CD8-positive, alpha-beta memory T cell (primary cell): ENCODE data around the gene CLNK. TPM values are rescaled to one million over a fixed set of nuclear protein-coding genes. Genes with fewer than 3 reads are reported as not detected.
A peak's percentile ranks its signal among the peaks of the same experiment; 100 is the strongest.

Experiments
- CTCF ChIA-PET: fragments of 350-600 bp; sonication (Branson Sonifier 250); formaldehyde crosslinking; loops from one replicate; lab custom pipeline; 2021; ENCODE audit warnings: antibody characterized with exemption; lab: Charles Lee
- POLR2A ChIA-PET: fragments of 350-600 bp; sonication (Branson Sonifier 250); formaldehyde crosslinking; loops from one replicate; lab custom pipeline; 2021; ENCODE audit warnings: antibody characterized with exemption; lab: Charles Lee
- DNase-seq, 5 donors: peaks; one replicate each; pipeline versions ENCODE4 v3.0.0 to v3.0.0-alpha.2; 2020 to 2022; ENCODE audit warnings: mixed read lengths in 1 of 5
- H3K27ac ChIP-seq: one replicate; pipeline ENCODE4 v1.7.0; 2013; ENCODE audit warnings: low read depth, mild to moderate bottlenecking, low read length, moderate library complexity
- H3K27me3 ChIP-seq: 2 replicates; pipeline ENCODE4 v1.7.0; 2013; ENCODE audit warnings: low read length, mild to moderate bottlenecking; ENCODE audit not compliant: insufficient read depth, poor library complexity, severe bottlenecking
- H3K36me3 ChIP-seq: 2 replicates; pipeline ENCODE4 v1.7.0; 2013; ENCODE audit warnings: mild to moderate bottlenecking, low read length, moderate library complexity; ENCODE audit not compliant: insufficient read depth
- H3K4me1 ChIP-seq: 2 replicates; pipeline ENCODE4 v1.7.0; 2013; ENCODE audit warnings: mild to moderate bottlenecking, low read length, moderate library complexity; ENCODE audit not compliant: insufficient read depth
- H3K4me3 ChIP-seq: 2 replicates; pipeline ENCODE4 v1.7.0; 2013; ENCODE audit warnings: mild to moderate bottlenecking, low read length
- H3K9me3 ChIP-seq: 2 replicates; pipeline ENCODE4 v1.7.0; 2013; ENCODE audit warnings: mild to moderate bottlenecking, low read length
- H3K27ac Mint-ChIP-seq, 8 donors: one replicate each; pipeline ENCODE4 v1.8.0; 2020 to 2021; ENCODE audit warnings: mixed read lengths in 8 of 8, mild to moderate bottlenecking in 6 of 8, inconsistent platforms in 3 of 8, moderate library complexity in 3 of 8
- H3K27me3 Mint-ChIP-seq, 2 donors: one replicate each; pipeline ENCODE4 v1.8.0; 2020 to 2021; ENCODE audit warnings: mixed read lengths in 2 of 2, mild to moderate bottlenecking in 1 of 2, moderate library complexity in 1 of 2
- H3K36me3 Mint-ChIP-seq, 3 donors: one replicate each; pipeline ENCODE4 v1.8.0; 2020 to 2021; ENCODE audit warnings: mixed read lengths in 3 of 3, inconsistent platforms in 1 of 3, mild to moderate bottlenecking in 1 of 3
- H3K4me1 Mint-ChIP-seq, 3 donors: one replicate each; pipeline ENCODE4 v1.8.0; 2020 to 2021; ENCODE audit warnings: mixed read lengths in 3 of 3, inconsistent platforms in 1 of 3, mild to moderate bottlenecking in 1 of 3
- H3K4me3 Mint-ChIP-seq, 7 donors: one replicate each; pipeline ENCODE4 v1.8.0; 2020 to 2021; ENCODE audit warnings: mixed read lengths in 7 of 7, mild to moderate bottlenecking in 6 of 7, moderate library complexity in 4 of 7, inconsistent platforms in 2 of 7
- H3K9me3 Mint-ChIP-seq, 5 donors: one replicate each; pipeline ENCODE4 v1.8.0; 2020 to 2022; ENCODE audit warnings: mixed read lengths in 5 of 5, mild to moderate bottlenecking in 3 of 5, moderate library complexity in 2 of 5, inconsistent platforms in 1 of 5
- polyA plus RNA-seq: library from polyadenylated mRNA; unstranded; fragments of 300-500 nt; fragmentation: Illumina TruSeq; gene quantifications from one replicate; pipeline ENCODE4 v1.2.3, GENCODE V29; 2021
- total RNA-seq, 2 experiments: library from RNA; stranded (reverse); gene quantifications; one replicate each; pipeline ENCODE4 v1.2.3, GENCODE V29; 2021

The CLNK gene
- total and polyA plus RNA-seq, 3 experiments from 2014 or later, result 0.11 to 0.31 TPM; not detected in 1

- Histone ChIP-seq H3K4me1 (peaks cover 15% of the 10 kb centered on the region), H3K27me3 (no peaks in the 10 kb centered on the region), H3K9me3 (no peaks in the 10 kb centered on the region), H3K4me3 (no peak overlapping the region), H3K36me3 (no peaks in the 10 kb centered on the region), H3K27ac (no peak overlapping the region)
- Mint-ChIP-seq H3K27ac (no peak overlapping the region), H3K36me3 (no peaks in the 10 kb centered on the region), H3K4me1 (peaks cover 3 to 14% (median 6%) of the 10 kb centered on the region in 3 donors), H3K9me3 (peaks cover 0 to 6% (median 0%) of the 10 kb centered on the region in 5 donors), H3K4me3 (no peak overlapping the region), H3K27me3 (no peaks in the 10 kb centered on the region)
- ChIA-PET CTCF (no interaction called here), POLR2A (no interaction called here)
- DNase-seq, result no peak
Measured at GRCh38 chr4:10670321-10670720, 14.2 kb downstream of the CLNK start.

- peaks cover 0 to 3% (median 0%) of the 10 kb centered on the region in 5 donors for H3K9me3 Mint-ChIP-seq
- Histone ChIP-seq H3K9me3 (no peaks in the 10 kb centered on the region), H3K36me3 (no peaks in the 10 kb centered on the region), H3K4me3 (no peak overlapping the region), H3K27ac (no peak overlapping the region), H3K27me3 (no peaks in the 10 kb centered on the region), H3K4me1 (peaks cover 12% of the 10 kb centered on the region)
- H3K27me3 Mint-ChIP-seq, result peaks cover 0 to 3% of the 10 kb centered on the region in 2 donors
- H3K36me3 Mint-ChIP-seq, result no peaks in the 10 kb centered on the region
- no peak overlapping the region for H3K27ac Mint-ChIP-seq
- ChIA-PET CTCF (no interaction called here), POLR2A (no interaction called here)
- H3K4me1 Mint-ChIP-seq, result peaks cover 3 to 14% (median 6%) of the 10 kb centered on the region in 3 donors
- H3K4me3 Mint-ChIP-seq, result no peak overlapping the region
- no peak for DNase-seq
Measured at GRCh38 chr4:10667701-10668326, 16.8 kb downstream of the CLNK start.

- Mint-ChIP-seq H3K36me3 (no peaks in the 10 kb centered on the region), H3K4me1 (peaks cover 2 to 6% (median 3%) of the 10 kb centered on the region in 3 donors), H3K27ac (peak overlapping the region in 1 of 8 donors; percentile 74), H3K4me3 (no peak overlapping the region), H3K27me3 (peaks cover 0 to 3% of the 10 kb centered on the region in 2 donors), H3K9me3 (peaks cover 0 to 3% (median 0%) of the 10 kb centered on the region in 5 donors)
- Histone ChIP-seq H3K4me3 (no peak overlapping the region), H3K36me3 (no peaks in the 10 kb centered on the region), H3K9me3 (no peaks in the 10 kb centered on the region), H3K27me3 (no peaks in the 10 kb centered on the region), H3K27ac (no peak overlapping the region), H3K4me1 (peaks cover under 1% of the 10 kb centered on the region)
- no peak for DNase-seq
- POLR2A ChIA-PET, result no interaction called here
- CTCF ChIA-PET, result no interaction called here
Measured at GRCh38 chr4:10666616-10667015, 18.0 kb downstream of the CLNK start.

GRCh38 chr4:10664408-10664807 is 20.2 kb downstream of the CLNK start:
- Histone ChIP-seq H3K27ac (no peak overlapping the region), H3K27me3 (no peaks in the 10 kb centered on the region), H3K4me1 (no peaks in the 10 kb centered on the region), H3K36me3 (no peaks in the 10 kb centered on the region), H3K4me3 (no peak overlapping the region), H3K9me3 (no peaks in the 10 kb centered on the region)
- ChIA-PET POLR2A (no interaction called here), CTCF (no interaction called here)
- no peak for DNase-seq
- Mint-ChIP-seq H3K36me3 (no peaks in the 10 kb centered on the region), H3K27ac (no peak overlapping the region), H3K27me3 (peaks cover 0 to 3% of the 10 kb centered on the region in 2 donors), H3K9me3 (peaks cover 0 to 3% (median 0%) of the 10 kb centered on the region in 5 donors), H3K4me1 (no peaks in the 10 kb centered on the region), H3K4me3 (no peak overlapping the region)

- H3K9me3 Mint-ChIP-seq, result no peaks in the 10 kb centered on the region
- CTCF ChIA-PET, result no interaction called here
Measured at GRCh38 chr4:10662937-10663336, 21.6 kb downstream of the CLNK start.

GRCh38 chr4:10661047-10661446 is 23.5 kb downstream of the CLNK start:
- POLR2A ChIA-PET, result no interaction called here
- H3K4me1 Mint-ChIP-seq, result peaks cover 0 to 20% (median 7%) of the 10 kb centered on the region in 3 donors
- no peak for DNase-seq
- H3K27ac Mint-ChIP-seq, result no peak overlapping the region
- no peaks in the 10 kb centered on the region for H3K9me3 Mint-ChIP-seq
- Histone ChIP-seq H3K27me3 (no peaks in the 10 kb centered on the region), H3K36me3 (no peaks in the 10 kb centered on the region), H3K4me3 (no peak overlapping the region), H3K27ac (no peak overlapping the region), H3K9me3 (no peaks in the 10 kb centered on the region), H3K4me1 (no peaks in the 10 kb centered on the region)
- CTCF ChIA-PET, result no interaction called here
- peaks cover 0 to 3% of the 10 kb centered on the region in 2 donors for H3K27me3 Mint-ChIP-seq
- no peaks in the 10 kb centered on the region for H3K36me3 Mint-ChIP-seq
- no peak overlapping the region for H3K4me3 Mint-ChIP-seq

More at GRCh38 chr4:10662937-10663336, 21.6 kb downstream of the CLNK start:
- H3K27me3 Mint-ChIP-seq, result peaks cover 0 to 3% of the 10 kb centered on the region in 2 donors
- Histone ChIP-seq H3K27ac (no peak overlapping the region), H3K9me3 (no peaks in the 10 kb centered on the region), H3K4me3 (no peak overlapping the region), H3K36me3 (no peaks in the 10 kb centered on the region), H3K27me3 (no peaks in the 10 kb centered on the region), H3K4me1 (no peaks in the 10 kb centered on the region)
- no peak for DNase-seq
- no peak overlapping the region for H3K27ac Mint-ChIP-seq
- POLR2A ChIA-PET, result no interaction called here
- no peak overlapping the region for H3K4me3 Mint-ChIP-seq
- H3K4me1 Mint-ChIP-seq, result peaks cover 0 to 3% (median 0%) of the 10 kb centered on the region in 3 donors
- H3K36me3 Mint-ChIP-seq, result no peaks in the 10 kb centered on the region

GRCh38 chr4:10659251-10659650 is 25.3 kb downstream of the CLNK start:
- no peaks in the 10 kb centered on the region for H3K9me3 ChIP-seq
- Mint-ChIP-seq H3K27ac (no peak overlapping the region), H3K9me3 (peaks cover 0 to 4% (median 0%) of the 10 kb centered on the region in 5 donors), H3K4me1 (peaks cover 4 to 30% (median 9%) of the 10 kb centered on the region in 3 donors), H3K36me3 (no peaks in the 10 kb centered on the region), H3K27me3 (peaks cover 0 to 5% of the 10 kb centered on the region in 2 donors), H3K4me3 (no peak overlapping the region)
- H3K4me3 ChIP-seq, result no peak overlapping the region
- H3K4me1 ChIP-seq, result no peaks in the 10 kb centered on the region
- CTCF ChIA-PET, result no interaction called here
- H3K36me3 ChIP-seq, result no peaks in the 10 kb centered on the region
- no peaks in the 10 kb centered on the region for H3K27me3 ChIP-seq
- H3K27ac ChIP-seq, result no peak overlapping the region
- POLR2A ChIA-PET, result no interaction called here
- no peak for DNase-seq

GRCh38 chr4:10656988-10657387 is 27.6 kb downstream of the CLNK start:
- Mint-ChIP-seq H3K27me3 (peaks cover 0 to 5% of the 10 kb centered on the region in 2 donors), H3K4me3 (peak overlapping the region in 1 of 7 donors; percentile 8), H3K9me3 (peaks cover 0 to 4% (median 0%) of the 10 kb centered on the region in 5 donors), H3K27ac (no peak overlapping the region), H3K36me3 (no peaks in the 10 kb centered on the region), H3K4me1 (peaks cover 4 to 30% (median 9%) of the 10 kb centered on the region in 3 donors)
- ChIA-PET CTCF (no interaction called here), POLR2A (no interaction called here)
- Histone ChIP-seq H3K9me3 (no peaks in the 10 kb centered on the region), H3K4me3 (no peak overlapping the region), H3K4me1 (no peaks in the 10 kb centered on the region), H3K27ac (no peak overlapping the region), H3K36me3 (no peaks in the 10 kb centered on the region), H3K27me3 (no peaks in the 10 kb centered on the region)
- no peak for DNase-seq
